ENCODE data around the gene HORMAD2. TPM values are rescaled to one million over a fixed set of nuclear protein-coding genes. Genes with fewer than 3 reads are reported as not detected.

Gene HORMAD2
- total and polyA plus RNA-seq, 9 of the 15 experiments (the other 6 are each of a cell fraction or from before 2014, with no cell fraction given) = not detected

DNA sequence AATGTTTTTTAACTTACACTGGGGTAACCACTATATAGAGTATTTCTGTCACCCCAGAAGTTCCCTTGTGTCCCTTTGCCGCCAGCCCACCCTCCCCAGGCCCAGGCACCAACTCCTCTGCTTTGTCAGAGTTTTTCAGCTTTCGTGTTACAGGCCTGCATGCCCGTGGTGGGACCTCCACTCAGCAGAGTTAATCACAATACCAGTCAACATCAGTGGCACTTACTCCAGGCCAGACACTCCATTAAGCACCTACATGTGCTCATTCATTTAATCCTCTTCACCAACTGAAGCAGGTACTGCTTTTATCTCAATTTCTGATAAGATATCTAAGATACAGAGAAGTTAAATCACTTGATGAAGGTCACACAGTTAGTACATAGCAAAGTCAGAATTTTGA, 103.0 kb downstream of the HORMAD2 start:
- H3K4me2 ChIP-seq (ENCODE audit: insufficient read depth, low read length) = no peak overlapping the region
- H3K27ac ChIP-seq (ENCODE audit: extremely low read depth, low read depth, low read length) = no peak overlapping the region
- H3K9ac ChIP-seq (ENCODE audit: insufficient read depth in 1 of 2, low read depth in 2 of 2, low read length in 2 of 2) = no peak overlapping the region
- no peaks in the 10 kb centered on the region for H3K79me2 ChIP-seq (ENCODE audit: control insufficient read depth, insufficient read depth, low read length)
- H3K9me1 ChIP-seq (ENCODE audit: control insufficient read depth, insufficient read depth, low read length) = no peaks in the 10 kb centered on the region
- peaks cover 0 to 14% of the 10 kb centered on the region in 2 experiments; a peak in 4 of 5 replicates for H3K4me1 ChIP-seq (replicated peaks in 1 of 2; ENCODE audit: control insufficient read depth in 2 of 2, insufficient read depth in 2 of 2, low read length in 2 of 2)
- in situ Hi-C loops (cut with MboI) (no loop called here), intact Hi-C loops (cut with micrococcal nuclease) (loop anchor here (5.0 kb wide), 1 partner anchor 34 kb away; no protein-coding TSS in a partner anchor)
- ChIA-PET POLR2A (interaction anchor here (0.6 to 0.9 kb wide), 4 partner anchors 11 to 1315 kb away, joined by 3 to 4 read pairs (median 3); no protein-coding TSS in a partner anchor), CTCF (ENCODE audit: low intra/inter-chr PET ratio) (no interaction called here)
- H4K20me1 ChIP-seq (replicated peaks; ENCODE audit: control insufficient read depth, insufficient read depth, low read length) = no peaks in the 10 kb centered on the region
- no peak overlapping the region for H2AFZ ChIP-seq (ENCODE audit: low read depth, low read length)
- H3K4me3 ChIP-seq = no peak overlapping the region
- no peak for FAIRE-seq
- no peak for DNase-seq (ENCODE audit: extremely low read depth in 1 of 4, low spot score in 3 of 4)
- 12% methylated on average over 3 of the region's 3 CpGs for WGBS (ENCODE audit: insufficient coverage, low coverage, missing lambda C conversion rate)
- ATAC-seq = no peak
- no peaks in the 10 kb centered on the region for H3K9me3 ChIP-seq (replicated peaks; ENCODE audit: control insufficient read depth, insufficient read depth, low read depth, low read length)
- no peak for TF ChIP-seq ZNF124 (CRISPR knock-in tag; IDR thresholded peaks at IDR 0.05)
- TF ChIP-seq ZFX (CRISPR knock-in tag; IDR thresholded peaks at IDR 0.05) = no peak
- no peak for TF ChIP-seq MAFK (IDR thresholded peaks at IDR 0.05; ENCODE audit: low read length)
- TF ChIP-seq ZNF584 (CRISPR knock-in tag; IDR thresholded peaks at IDR 0.05; ENCODE audit: low read depth) = no peak
- TF ChIP-seq, protein P1, sequence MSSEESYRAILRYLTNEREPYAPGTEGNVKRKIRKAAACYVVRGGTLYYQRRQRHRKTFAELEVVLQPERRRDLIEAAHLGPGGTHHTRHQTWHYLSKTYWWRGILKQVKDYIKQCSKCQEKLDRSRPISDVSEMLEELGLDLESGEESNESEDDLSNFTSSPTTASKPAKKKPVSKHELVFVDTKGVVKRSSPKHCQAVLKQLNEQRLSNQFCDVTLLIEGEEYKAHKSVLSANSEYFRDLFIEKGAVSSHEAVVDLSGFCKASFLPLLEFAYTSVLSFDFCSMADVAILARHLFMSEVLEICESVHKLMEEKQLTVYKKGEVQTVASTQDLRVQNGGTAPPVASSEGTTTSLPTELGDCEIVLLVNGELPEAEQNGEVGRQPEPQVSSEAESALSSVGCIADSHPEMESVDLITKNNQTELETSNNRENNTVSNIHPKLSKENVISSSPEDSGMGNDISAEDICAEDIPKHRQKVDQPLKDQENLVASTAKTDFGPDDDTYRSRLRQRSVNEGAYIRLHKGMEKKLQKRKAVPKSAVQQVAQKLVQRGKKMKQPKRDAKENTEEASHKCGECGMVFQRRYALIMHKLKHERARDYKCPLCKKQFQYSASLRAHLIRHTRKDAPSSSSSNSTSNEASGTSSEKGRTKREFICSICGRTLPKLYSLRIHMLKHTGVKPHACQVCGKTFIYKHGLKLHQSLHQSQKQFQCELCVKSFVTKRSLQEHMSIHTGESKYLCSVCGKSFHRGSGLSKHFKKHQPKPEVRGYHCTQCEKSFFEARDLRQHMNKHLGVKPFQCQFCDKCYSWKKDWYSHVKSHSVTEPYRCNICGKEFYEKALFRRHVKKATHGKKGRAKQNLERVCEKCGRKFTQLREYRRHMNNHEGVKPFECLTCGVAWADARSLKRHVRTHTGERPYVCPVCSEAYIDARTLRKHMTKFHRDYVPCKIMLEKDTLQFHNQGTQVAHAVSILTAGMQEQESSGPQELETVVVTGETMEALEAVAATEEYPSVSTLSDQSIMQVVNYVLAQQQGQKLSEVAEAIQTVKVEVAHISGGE (CRISPR knock-in tag; IDR thresholded peaks at IDR 0.05) = no peak
- H3K27me3 ChIP-seq (ENCODE audit: control insufficient read depth in 2 of 2, insufficient read depth in 2 of 2, low read length in 2 of 2) = no peaks in the 10 kb centered on the region; a peak in 1 of 5 replicates
- H3K36me3 ChIP-seq (ENCODE audit: control insufficient read depth, insufficient read depth, low read length) = no peaks in the 10 kb centered on the region
- BruUV-seq (replicated peaks) = no TSS peak
